ENCODE measurements around the gene RAX. TPM values are rescaled to one million over a fixed set of nuclear protein-coding genes. Genes with fewer than 3 reads are reported as not detected.

Gene RAX
- total RNA-seq, 1 donor from 2014 or later: not detected

- no peak overlapping the region for H3K27ac ChIP-seq
- DNase-seq (no peak), ATAC-seq (no peak)
- no peak overlapping the region for H3K4me3 ChIP-seq
- H3K27me3 ChIP-seq (ENCODE audit: low read depth): peaks cover 89% of the 10 kb centered on the region
- intact Hi-C loops (cut with DNase I): no loop called here
- H3K4me1 ChIP-seq: peaks cover 17% of the 10 kb centered on the region
- no peaks in the 10 kb centered on the region for H3K9me3 ChIP-seq
- no peaks in the 10 kb centered on the region for H3K36me3 ChIP-seq
- TF ChIP-seq CTCF (IDR thresholded peaks at IDR 0.05): no peak
These were observed 1.3 kb upstream of the RAX start for GRCh38 chr18:59274533-59274928.

GRCh38 chr18:59273759-59274532 is 692 bp upstream of the RAX start:
- Histone ChIP-seq H3K27ac (no peak overlapping the region), H3K36me3 (no peaks in the 10 kb centered on the region), H3K4me3 (no peak overlapping the region), H3K4me1 (peaks cover 17% of the 10 kb centered on the region), H3K9me3 (no peaks in the 10 kb centered on the region), H3K27me3 (ENCODE audit: low read depth) (peaks cover 91% of the 10 kb centered on the region)
- ATAC-seq: peak in 1 of 2 donors; percentile 4
- DNase-seq: no peak
- intact Hi-C loops (cut with DNase I): no loop called here
- no peak for TF ChIP-seq CTCF (IDR thresholded peaks at IDR 0.05)

GRCh38 chr18:59272221-59272888 is 899 bp downstream of the RAX start:
- peak; percentile 5 to 6 for ATAC-seq
- Histone ChIP-seq H3K36me3 (no peaks in the 10 kb centered on the region), H3K4me1 (peaks cover 27% of the 10 kb centered on the region), H3K9me3 (no peaks in the 10 kb centered on the region), H3K27ac (no peak overlapping the region), H3K4me3 (peak overlapping the region; percentile 43), H3K27me3 (ENCODE audit: low read depth) (peaks cover 98% of the 10 kb centered on the region)
- DNase-seq: no peak
- intact Hi-C loops (cut with DNase I): no loop called here
- TF ChIP-seq CTCF (IDR thresholded peaks at IDR 0.05): no peak

- no peak for ATAC-seq
- TF ChIP-seq CTCF (IDR thresholded peaks at IDR 0.05): no peak
- H3K27me3 ChIP-seq (ENCODE audit: low read depth): peaks cover 98% of the 10 kb centered on the region
- intact Hi-C loops (cut with DNase I): no loop called here
- H3K27ac ChIP-seq: no peak overlapping the region
- H3K4me3 ChIP-seq: no peak overlapping the region
- no peaks in the 10 kb centered on the region for H3K36me3 ChIP-seq
- no peaks in the 10 kb centered on the region for H3K9me3 ChIP-seq
- H3K4me1 ChIP-seq: peaks cover 27% of the 10 kb centered on the region
- no peak for DNase-seq
These were observed 1.5 kb downstream of the RAX start for GRCh38 chr18:59271606-59272220.

- DNase-seq: no peak
- H3K27ac ChIP-seq: no peak overlapping the region
- H3K4me1 ChIP-seq: peaks cover 27% of the 10 kb centered on the region
- intact Hi-C loops (cut with DNase I): no loop called here
- no peaks in the 10 kb centered on the region for H3K36me3 ChIP-seq
- TF ChIP-seq CTCF (IDR thresholded peaks at IDR 0.05): no peak
- no peak overlapping the region for H3K4me3 ChIP-seq
- ATAC-seq: no peak
- peaks cover 99% of the 10 kb centered on the region for H3K27me3 ChIP-seq (ENCODE audit: low read depth)
- H3K9me3 ChIP-seq: no peaks in the 10 kb centered on the region
These were observed 2.5 kb downstream of the RAX start for GRCh38 chr18:59270689-59271257.

Measured in lower lobe of right lung (tissue), 2 donors.